HepG2 (cell line): ENCODE data around the gene CAPN10. TPM values are rescaled to one million over a fixed set of nuclear protein-coding genes. Genes with fewer than 3 reads are reported as not detected.

ENCODE experiments used
- AHR ChIP-seq: IDR thresholded peaks from 2 replicates; pipeline ENCODE4 v1.6.1; 2018; ENCODE audit warnings: missing genetic modification reagents, missing compliant biosample characterization
- ARID4A ChIP-seq: sonication (generic); formaldehyde crosslinking; IDR thresholded peaks from 2 replicates; pipeline ENCODE4 v1.5.0; 2020; ENCODE audit warnings: mild to moderate bottlenecking, missing genetic modification reagents, borderline replicate concordance
- ARNT ChIP-seq: fragments of 450-650 bp; IDR thresholded peaks from 2 replicates; pipeline ENCODE4 v1.6.1; 2017
- CSRNP1 ChIP-seq: sonication (generic); formaldehyde crosslinking; IDR thresholded peaks from 2 replicates; pipeline ENCODE4 v1.8.1; 2023; ENCODE audit warnings: mild to moderate bottlenecking, missing genetic modification reagents
- FLYWCH1 ChIP-seq: sonication (generic); formaldehyde crosslinking; IDR thresholded peaks from 2 replicates; pipeline ENCODE4 v1.8.1; 2023; ENCODE audit warnings: mild to moderate bottlenecking, missing genetic modification reagents
- GATA4 ChIP-seq: sonication (generic); IDR thresholded peaks from 2 replicates; pipeline ENCODE4 v1.6.1; 2016; ENCODE audit warnings: antibody characterized with exemption, low read depth, borderline replicate concordance
- MZF1 ChIP-seq: sonication (generic); formaldehyde crosslinking; IDR thresholded peaks from 2 replicates; pipeline ENCODE4 v1.8.1; 2023; ENCODE audit warnings: mild to moderate bottlenecking, missing genetic modification reagents, borderline replicate concordance
- POLR2AphosphoS2 ChIP-seq: IDR thresholded peaks from 2 replicates; pipeline ENCODE4 v1.6.1; 2011; ENCODE audit warnings: low read depth, low read length, improper control_type of control experiment
- RORA ChIP-seq: sonication (generic); formaldehyde crosslinking; IDR thresholded peaks from 2 replicates; pipeline ENCODE4 v1.5.0; 2020; ENCODE audit warnings: mild to moderate bottlenecking, missing genetic modification reagents, moderate library complexity
- RXRA ChIP-seq: sonication (generic); formaldehyde crosslinking; IDR thresholded peaks from 2 replicates; pipeline ENCODE4 v1.5.1; 2020; ENCODE audit warnings: missing genetic modification reagents
- U2AF1 ChIP-seq: fragments of 200-400 bp; formaldehyde crosslinking; optimal IDR thresholded peaks from 2 replicates; pipeline ENCODE3; 2017; ENCODE audit warnings: mild to moderate bottlenecking, low read depth, low read length
- ZBTB39 ChIP-seq: sonication (generic); formaldehyde crosslinking; IDR thresholded peaks from 2 replicates; pipeline ENCODE4 v1.5.0; 2020; ENCODE audit warnings: missing genetic modification reagents
- ZNF562 ChIP-seq: sonication (generic); formaldehyde crosslinking; IDR thresholded peaks from 2 replicates; pipeline ENCODE4 v1.8.0; 2022; ENCODE audit warnings: missing genetic modification reagents, borderline replicate concordance
- ZNF660 ChIP-seq: sonication (generic); formaldehyde crosslinking; IDR thresholded peaks from 2 replicates; pipeline ENCODE4 v1.5.1; 2020; ENCODE audit warnings: mild to moderate bottlenecking, low read depth, missing genetic modification reagents, borderline replicate concordance
- ZNF772 ChIP-seq: sonication (generic); formaldehyde crosslinking; IDR thresholded peaks from 2 replicates; pipeline ENCODE4 v1.5.0; 2020; ENCODE audit warnings: mild to moderate bottlenecking, missing genetic modification reagents
- ZNF784 ChIP-seq: sonication (generic); formaldehyde crosslinking; IDR thresholded peaks from 2 replicates; pipeline ENCODE4 v1.5.1; 2020; ENCODE audit warnings: missing genetic modification reagents, mild to moderate bottlenecking, borderline replicate concordance
- polyA plus RNA-seq, 8 experiments: library from polyadenylated mRNA; depleted of rRNA in 3 of 8; stranded (reverse) in 7 of 8; unstranded in 1 of 8; fragments of >200 nt; fragmentation: Illumina TruSeq in 4 of 8; extraction: Trizol in 4 of 8; gene quantifications; 2 replicates each; pipeline versions ENCODE4 v1.2.1 to v1.2.3, GENCODE V29; 2011 to 2016; ENCODE audit warnings: low read depth in 4 of 8, missing spikeins in 1 of 8, mixed read lengths in 1 of 8; ENCODE audit not compliant: insufficient read depth in 1 of 8
- total RNA-seq, 5 experiments: library from RNA; depleted of rRNA; stranded (reverse); fragments of >200 nt; fragmentation: Illumina TruSeq; extraction: Trizol; gene quantifications; 2 replicates each; pipeline ENCODE4 v1.2.3, GENCODE V29; 2016; ENCODE audit warnings: low read depth in 1 of 5
- TF ChIP-seq, protein P1 (sequence below): sonication (generic); formaldehyde crosslinking; IDR thresholded peaks from 2 replicates; pipeline ENCODE4 v1.8.1; 2023; ENCODE audit warnings: mild to moderate bottlenecking, missing genetic modification reagents

The CAPN10 gene
- total and polyA plus RNA-seq, 2 of the 13 experiments (the other 11 are each of a cell fraction or from before 2014, with no cell fraction given) = 27.6 to 32.4 TPM

GRCh38 chr2:240579771-240580614 lies 6.5 kb upstream of the CAPN10 start (continued):
- TF ChIP-seq ARID4A (CRISPR knock-in tag) (peak; percentile 76; the same call in 1 of the 2 replicates), RORA (CRISPR knock-in tag) (no peak), FLYWCH1 (CRISPR knock-in tag) (no peak), ZNF660 (CRISPR knock-in tag) (no peak), CSRNP1 (CRISPR knock-in tag) (no peak), ARNT (no peak), MZF1 (CRISPR knock-in tag) (no peak), U2AF1 (no peak), POLR2AphosphoS2 (no peak), RXRA (CRISPR knock-in tag) (peak; percentile 92), AHR (CRISPR knock-in tag) (peak; percentile 65; the same call in 1 of the 2 replicates), GATA4 (no peak), ZBTB39 (CRISPR knock-in tag) (0 out of 2 replicates have a peak, but pooled peaks have one; percentile 78), ZNF772 (peak; percentile 93; the same call in 1 of the 2 replicates), ZNF562 (CRISPR knock-in tag) (no peak), ZNF784 (no peak)
- TF ChIP-seq, protein P1, sequence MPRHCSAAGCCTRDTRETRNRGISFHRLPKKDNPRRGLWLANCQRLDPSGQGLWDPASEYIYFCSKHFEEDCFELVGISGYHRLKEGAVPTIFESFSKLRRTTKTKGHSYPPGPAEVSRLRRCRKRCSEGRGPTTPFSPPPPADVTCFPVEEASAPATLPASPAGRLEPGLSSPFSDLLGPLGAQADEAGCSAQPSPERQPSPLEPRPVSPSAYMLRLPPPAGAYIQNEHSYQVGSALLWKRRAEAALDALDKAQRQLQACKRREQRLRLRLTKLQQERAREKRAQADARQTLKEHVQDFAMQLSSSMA (CRISPR knock-in tag) = no peak
